SIG-M5 (cell line): ENCODE measurements around the gene TERT.
"Not testable (repeated sequence)": the region's sequence is repeated elsewhere in the genome, so short reads cannot be mapped to it uniquely, and the experiment has no call there.

Source experiments
- DNase-seq: peaks from one replicate; lab custom pipeline; 2025; lab: John Stamatoyannopoulos, UW

The TERT gene

DNA sequence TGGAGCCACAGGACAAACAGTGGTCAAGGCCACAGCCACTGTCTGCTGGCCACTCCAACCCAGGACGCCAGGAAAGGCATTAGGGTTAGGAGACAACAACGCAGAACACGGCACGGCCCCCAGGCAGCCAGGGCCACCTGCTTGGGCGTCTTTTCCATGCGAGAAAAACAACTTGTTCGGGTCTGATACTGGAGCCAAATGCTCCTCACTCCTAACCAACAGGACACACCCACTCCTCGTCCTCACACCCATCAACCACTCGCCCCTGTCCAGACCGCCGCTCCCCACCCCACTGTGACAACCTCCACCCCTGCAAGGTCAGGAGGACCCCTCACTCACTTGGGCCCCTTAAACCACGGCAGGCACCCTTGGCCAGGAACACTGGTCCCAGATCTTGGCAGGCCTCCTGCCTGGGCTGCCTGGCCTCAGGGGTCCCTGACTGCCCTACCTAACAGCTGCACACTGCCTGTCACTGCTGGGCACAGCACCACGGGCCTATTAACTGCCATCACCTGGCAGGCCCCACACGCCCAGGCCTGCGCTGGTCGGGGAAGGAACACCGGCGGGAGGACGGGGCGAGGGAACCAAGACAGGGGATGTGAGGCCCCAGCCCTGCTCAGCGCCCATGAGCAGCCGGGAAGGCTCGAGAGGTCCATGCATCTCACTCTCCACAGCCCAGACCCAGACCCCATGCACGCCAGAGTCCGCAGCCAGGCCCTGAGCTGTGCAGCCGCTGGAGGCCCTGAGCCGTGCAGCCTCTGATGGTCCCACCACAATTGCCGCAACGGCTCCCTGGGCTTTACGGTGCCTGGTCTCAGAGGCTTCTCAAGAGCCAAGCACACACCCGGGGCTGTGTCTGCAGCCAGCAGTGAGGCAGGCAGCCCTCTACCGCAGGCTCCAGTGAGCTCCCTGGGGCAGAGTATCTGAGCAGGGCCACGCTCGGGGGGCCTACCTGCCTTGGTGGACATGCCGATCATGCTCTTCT lies 36.3 kb upstream of the TERT start:
- no peak for DNase-seq

DNA sequence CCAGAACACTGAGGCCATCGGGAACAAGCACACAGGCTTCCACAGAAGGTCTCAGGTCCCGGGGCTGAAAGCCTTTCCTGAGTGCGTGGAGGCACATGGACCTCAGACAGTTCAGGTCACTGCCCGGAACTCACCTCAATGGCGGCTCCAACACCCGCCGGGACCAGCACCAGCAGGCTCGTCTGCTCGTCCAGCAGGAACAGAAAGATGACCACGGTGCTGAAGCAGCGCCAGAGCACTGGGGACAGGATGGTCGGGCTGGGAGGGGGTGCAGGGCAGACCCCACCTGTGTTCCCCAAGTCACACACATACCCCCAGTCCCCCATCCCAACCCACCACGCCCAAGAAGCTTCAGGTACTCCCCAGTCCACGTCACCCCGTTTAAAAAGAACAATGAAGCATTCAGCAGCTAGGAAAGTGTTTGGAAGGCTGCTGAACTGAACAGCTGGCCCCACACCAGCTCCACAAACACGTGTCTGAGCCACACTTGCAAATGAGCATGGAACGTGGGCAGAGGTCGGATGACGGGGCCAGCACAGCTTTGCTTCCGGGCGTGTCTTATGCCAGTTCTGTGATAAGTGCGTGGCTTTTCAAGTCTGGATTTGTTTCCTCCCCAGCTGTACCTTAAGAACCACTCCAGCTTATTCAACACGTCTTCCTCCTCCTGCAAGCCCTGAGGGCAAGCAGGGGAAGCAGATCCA lies 35.4 kb upstream of the TERT start:
- no peak for DNase-seq

GRCh38 chr5:1329111-1329579 lies 34.3 kb upstream of the TERT start:
- DNase-seq = no peak

- DNase-seq = not testable (repeated sequence)
Measured at GRCh38 chr5:1328237-1329110, 33.6 kb upstream of the TERT start.

DNA sequence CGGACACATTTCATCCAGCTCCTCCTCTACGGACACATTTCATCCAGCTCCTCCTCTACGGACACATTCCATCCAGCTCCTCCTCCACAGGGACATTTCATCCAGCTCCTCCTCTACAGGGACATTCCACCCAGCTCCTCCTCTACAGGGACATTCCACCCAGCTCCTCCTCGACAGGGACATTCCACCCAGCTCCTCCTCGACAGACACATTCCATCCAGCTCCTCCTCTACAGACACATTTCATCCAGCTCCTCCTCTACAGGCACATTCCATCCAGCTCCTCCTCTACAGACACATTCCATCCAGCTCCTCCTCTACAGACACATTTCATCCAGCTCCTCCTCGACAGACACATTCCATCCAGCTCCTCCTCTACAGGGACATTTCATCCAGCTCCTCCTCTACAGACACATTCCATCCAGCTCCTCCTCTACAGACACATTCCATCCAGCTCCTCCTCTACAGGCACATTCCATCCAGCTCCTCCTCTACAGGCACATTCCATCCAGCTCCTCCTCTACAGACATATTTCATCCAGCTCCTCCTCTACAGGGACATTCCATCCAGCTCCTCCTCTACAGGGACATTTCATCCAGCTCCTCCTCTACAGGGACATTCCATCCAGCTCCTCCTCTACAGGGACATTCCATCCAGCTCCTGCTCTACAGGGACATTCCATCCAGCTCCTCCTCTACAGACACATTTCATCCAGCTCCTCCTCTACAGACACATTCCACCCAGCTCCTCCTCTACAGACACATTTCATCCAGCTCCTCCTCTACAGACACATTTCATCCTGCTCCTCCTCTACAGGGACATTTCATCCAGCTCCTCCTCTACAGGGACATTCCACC lies 32.3 kb upstream of the TERT start:
- not testable (repeated sequence) for DNase-seq

DNA sequence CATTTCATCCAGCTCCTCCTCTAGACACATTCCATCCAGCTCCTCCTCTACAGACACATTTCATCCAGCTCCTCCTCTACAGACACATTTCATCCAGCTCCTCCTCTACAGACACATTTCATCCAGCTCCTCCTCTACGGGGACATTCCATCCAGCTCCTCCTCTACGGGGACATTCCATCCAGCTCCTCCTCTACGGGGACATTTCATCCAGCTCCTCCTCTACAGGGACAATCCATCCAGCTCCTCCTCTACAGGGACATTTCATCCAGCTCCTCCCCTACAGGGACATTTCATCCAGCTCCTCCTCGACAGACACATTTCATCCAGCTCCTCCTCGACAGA lies 31.6 kb upstream of the TERT start:
- not testable (repeated sequence) for DNase-seq

DNA sequence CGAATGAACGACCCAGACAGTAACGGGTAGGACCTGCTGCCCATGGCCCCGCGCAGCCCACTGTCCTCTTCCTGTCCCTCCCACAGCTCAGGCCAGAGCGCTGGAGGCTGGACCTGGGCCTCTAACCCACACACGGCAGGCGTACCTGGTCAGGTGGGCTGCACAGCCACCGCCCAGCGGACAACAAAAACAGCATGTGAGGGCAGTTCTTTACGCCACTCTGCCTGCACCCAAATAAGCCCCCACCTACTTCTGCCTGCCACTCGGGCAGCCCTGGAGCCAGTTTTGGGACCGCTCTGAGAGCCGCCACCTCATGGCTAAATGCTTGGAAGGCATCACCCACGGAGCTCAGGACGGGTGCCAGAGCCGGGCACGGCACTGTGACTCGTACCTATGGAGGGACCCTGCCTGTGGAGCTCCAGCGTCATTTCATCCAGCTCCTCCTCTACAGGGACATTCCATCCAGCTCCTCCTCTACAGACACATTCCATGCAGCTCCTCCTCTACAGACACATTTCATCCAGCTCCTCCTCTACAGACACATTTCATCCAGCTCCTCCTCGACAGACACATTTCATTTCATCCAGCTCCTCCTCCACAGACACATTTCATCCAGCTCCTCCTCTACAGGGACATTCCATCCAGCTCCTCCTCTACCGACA lies 31.1 kb upstream of the TERT start:
- DNase-seq = no peak

GRCh38 chr5:1325191-1325741 lies 30.4 kb upstream of the TERT start:
- DNase-seq = no peak

DNA sequence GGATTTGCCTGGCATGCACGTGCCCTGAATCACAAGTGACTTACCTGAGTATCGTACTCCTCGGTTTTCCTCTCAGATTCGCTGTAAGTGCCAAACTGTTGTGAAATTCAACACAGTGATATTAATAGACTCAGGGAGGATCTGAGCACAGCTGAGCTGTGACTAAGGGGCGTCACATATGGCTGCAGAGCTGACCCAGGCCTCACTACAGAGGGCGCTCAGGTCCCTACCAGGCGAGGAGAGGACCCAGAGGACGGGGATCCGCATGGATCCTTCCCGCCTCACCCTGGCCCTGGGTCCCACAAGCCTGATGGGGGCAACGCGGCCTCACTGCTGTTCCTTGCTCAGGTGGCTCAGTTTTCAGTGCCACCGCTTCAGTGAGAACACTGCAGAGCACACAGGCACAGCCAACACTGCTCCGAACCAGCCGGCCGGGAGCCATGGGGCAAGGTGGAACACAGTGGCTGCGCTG lies 29.9 kb upstream of the TERT start:
- DNase-seq = no peak

DNA sequence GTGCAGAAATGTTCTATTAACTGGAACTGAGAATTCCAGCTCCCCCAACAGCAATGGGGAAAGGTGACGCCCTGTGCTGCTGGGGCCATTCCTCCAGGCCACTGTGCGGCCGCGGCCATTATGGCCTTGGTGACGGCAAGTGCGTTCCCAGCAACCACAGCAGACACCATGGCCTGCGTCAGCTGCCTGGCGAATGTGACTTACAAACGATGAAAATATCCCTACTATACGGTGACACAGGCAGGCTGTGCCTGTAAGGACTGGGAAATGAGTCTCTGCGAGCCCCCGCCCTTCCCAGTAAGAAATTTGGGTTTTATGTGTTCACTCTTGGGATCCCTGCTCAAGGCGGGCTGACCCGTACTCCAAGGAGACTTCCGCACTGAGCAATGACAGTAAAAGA lies 29.4 kb upstream of the TERT start:
- no peak for DNase-seq

GRCh38 chr5:1323803-1324173 lies 28.9 kb upstream of the TERT start:
- DNase-seq = no peak

DNA sequence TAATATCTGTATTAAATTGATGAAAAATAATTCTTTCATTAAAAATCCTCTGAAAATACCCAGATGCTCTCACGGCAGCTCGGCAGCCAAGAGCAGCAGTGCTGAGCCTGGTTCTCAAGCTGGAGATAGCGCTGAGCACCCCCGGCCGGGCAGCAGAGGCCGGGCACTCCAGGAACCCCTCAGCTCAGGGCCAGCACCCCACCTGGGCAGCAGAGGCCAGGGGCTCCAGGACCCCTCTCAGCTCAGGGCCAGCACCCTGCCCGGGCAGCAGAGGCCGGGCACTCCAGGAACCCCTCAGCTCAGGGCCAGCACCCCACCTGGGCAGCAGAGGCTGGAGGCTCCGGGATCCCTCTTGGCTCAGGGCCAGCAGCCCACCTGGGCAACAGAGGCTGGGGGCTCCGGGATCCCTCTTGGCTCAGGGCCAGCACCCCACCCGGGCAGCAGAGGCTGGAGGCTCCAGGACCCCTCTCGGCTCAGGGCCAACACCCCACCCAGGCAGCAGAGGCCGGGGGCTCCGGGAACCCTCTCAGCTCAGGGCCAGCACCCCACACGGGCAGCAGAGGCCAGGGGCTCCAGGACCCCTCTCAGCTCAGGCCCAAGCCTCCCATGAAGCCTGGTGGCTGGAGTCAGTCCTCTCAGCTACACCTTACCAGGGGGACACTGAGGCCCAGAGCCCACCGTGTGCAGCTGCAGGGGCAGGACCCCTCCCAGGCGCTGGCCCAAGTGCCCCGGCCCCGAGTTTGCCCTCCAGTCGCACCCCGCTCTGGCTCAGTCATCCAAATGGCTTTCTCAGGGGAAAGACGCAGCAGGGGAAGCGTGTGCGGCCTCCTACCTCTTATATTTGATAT lies 28.3 kb upstream of the TERT start:
- no peak for DNase-seq

- DNase-seq = no peak
Measured at GRCh38 chr5:1322036-1322900, 27.4 kb upstream of the TERT start.

GRCh38 chr5:1321576-1321975 lies 26.7 kb upstream of the TERT start:
- DNase-seq = no peak

GRCh38 chr5:1320436-1321344 lies 25.8 kb upstream of the TERT start:
- DNase-seq = no peak

DNA sequence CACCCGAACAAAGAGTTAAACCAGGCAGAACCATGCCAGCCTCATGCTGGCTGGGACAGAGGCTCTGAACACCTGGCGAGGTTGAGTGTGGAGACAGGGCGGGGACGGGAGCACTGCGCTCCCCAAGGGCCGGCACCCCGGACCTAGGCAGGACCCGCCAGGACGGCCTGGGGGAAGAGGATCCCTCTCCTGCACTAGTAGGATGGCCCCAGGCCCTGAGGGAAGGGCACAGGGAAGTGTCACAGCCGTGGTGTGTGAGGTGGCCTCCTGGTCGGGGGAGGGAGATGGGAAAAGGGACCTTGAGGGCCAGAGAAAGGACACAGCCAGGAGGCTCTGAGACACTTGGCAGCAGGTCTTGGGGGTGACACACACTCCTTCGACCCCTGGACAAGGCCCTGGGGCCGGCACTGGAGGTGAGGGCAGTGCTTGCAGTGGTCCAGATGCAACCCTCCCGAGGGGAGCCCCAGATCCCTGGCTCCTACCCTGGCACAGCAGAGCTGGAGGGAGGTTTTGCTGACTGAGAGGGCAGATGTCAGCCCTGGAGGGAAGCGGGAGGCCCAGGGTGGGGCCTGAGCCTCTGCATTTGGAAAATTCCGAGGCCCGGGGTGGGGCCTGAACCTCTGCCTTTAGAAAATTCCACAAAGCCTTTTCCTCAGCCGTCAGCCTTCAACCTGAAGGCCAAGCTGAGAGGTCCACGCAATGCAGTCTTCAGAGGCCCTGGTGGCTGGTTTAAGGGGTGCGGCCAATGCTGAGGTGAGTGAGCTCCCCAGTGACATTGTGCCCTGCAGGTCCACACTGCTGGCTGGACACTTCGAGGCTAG lies 24.8 kb upstream of the TERT start:
- no peak for DNase-seq
